ENCODE results near the gene OSBP2. TPM values are rescaled to one million over a fixed set of nuclear protein-coding genes. Genes with fewer than 3 reads are reported as not detected.

The OSBP2 gene
- total and polyA plus RNA-seq, 2 experiments from 2014 or later, result 2.1 to 2.9 TPM

DNA sequence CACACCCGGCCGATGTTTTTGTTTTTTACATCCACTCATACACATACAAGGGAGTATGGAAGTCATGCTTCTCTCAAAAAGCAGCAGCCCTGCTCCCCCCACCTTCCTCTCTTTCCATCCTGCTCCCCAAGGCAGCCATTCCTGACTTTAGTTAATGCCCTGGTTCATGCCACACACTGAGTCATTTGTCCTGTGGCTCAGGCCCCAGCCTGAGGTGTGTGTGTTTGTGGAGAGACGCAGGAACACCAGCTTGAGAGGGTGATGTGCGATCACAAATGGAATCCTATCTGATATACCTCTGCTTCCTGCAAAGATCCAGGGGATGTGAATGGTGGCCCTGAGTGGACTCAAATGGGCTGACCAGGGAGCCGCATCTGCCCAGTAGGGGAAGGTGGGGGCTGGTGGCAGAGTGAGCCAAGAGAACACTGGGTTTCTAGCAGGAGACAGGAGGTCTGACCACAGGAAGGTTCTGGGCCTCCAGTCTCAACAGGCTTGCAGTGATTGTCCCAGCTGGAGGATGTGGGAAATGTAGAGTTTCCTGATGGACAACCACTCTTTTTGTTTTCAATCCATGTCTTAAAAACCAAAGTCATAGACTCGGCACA is 86.7 kb downstream of the OSBP2 start:
- H3K27ac Mint-ChIP-seq, result no peak overlapping the region

More for the DNA sequence above, 86.7 kb downstream of the OSBP2 start:
- Histone ChIP-seq H3K9me2 (ENCODE audit: insufficient read depth) (no peaks in the 10 kb centered on the region), H2AFZ (no peak overlapping the region), H3F3A (replicated peaks; ENCODE audit: low read depth) (no peaks in the 10 kb centered on the region), H3K79me2 (replicated peaks; ENCODE audit: insufficient read depth) (no peaks in the 10 kb centered on the region), H4K20me1 (replicated peaks; ENCODE audit: insufficient read depth) (no peaks in the 10 kb centered on the region), H3K4me1 (ENCODE audit: insufficient read depth) (no peaks in the 10 kb centered on the region), H3K27me3 (ENCODE audit: insufficient read depth) (no peaks in the 10 kb centered on the region), H3K4me3 (no peak overlapping the region), H3K27ac (ENCODE audit: low read depth) (no peak overlapping the region), H3K4me2 (no peak overlapping the region), H3K36me3 (ENCODE audit: insufficient read depth) (no peaks in the 10 kb centered on the region)
- H3K9me3 Mint-ChIP-seq, result no peaks in the 10 kb centered on the region
- DNase-seq (ENCODE audit: low spot score), result no peak
- H3K4me3 Mint-ChIP-seq, result no peak overlapping the region
- no peak for TF ChIP-seq CREB1 (CRISPR knock-in tag; IDR thresholded peaks at IDR 0.05; ENCODE audit: low read depth)
- TF ChIP-seq ZNF114 (CRISPR knock-in tag; IDR thresholded peaks at IDR 0.05), result no peak
- TF ChIP-seq NANOG (IDR thresholded peaks at IDR 0.05; ENCODE audit: borderline replicate concordance), result no peak
- no peak for TF ChIP-seq STAT1 (IDR thresholded peaks at IDR 0.05; ENCODE audit: unreplicated experiment)
- no peak for TF ChIP-seq EZH2 (IDR thresholded peaks at IDR 0.05; ENCODE audit: low read depth, unreplicated experiment)
- TF ChIP-seq ZNF331 (CRISPR knock-in tag; IDR thresholded peaks at IDR 0.05; ENCODE audit: low read depth), result no peak
- TF ChIP-seq JUNB (IDR thresholded peaks at IDR 0.05; ENCODE audit: unreplicated experiment), result no peak
- no peak for TF ChIP-seq EZH2phosphoT487 (IDR thresholded peaks at IDR 0.05; ENCODE audit: unreplicated experiment)
- TF ChIP-seq, protein P1, sequence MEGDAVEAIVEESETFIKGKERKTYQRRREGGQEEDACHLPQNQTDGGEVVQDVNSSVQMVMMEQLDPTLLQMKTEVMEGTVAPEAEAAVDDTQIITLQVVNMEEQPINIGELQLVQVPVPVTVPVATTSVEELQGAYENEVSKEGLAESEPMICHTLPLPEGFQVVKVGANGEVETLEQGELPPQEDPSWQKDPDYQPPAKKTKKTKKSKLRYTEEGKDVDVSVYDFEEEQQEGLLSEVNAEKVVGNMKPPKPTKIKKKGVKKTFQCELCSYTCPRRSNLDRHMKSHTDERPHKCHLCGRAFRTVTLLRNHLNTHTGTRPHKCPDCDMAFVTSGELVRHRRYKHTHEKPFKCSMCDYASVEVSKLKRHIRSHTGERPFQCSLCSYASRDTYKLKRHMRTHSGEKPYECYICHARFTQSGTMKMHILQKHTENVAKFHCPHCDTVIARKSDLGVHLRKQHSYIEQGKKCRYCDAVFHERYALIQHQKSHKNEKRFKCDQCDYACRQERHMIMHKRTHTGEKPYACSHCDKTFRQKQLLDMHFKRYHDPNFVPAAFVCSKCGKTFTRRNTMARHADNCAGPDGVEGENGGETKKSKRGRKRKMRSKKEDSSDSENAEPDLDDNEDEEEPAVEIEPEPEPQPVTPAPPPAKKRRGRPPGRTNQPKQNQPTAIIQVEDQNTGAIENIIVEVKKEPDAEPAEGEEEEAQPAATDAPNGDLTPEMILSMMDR (conservative IDR thresholded peaks at IDR 0.05; ENCODE audit: low read depth in 2 of 2), result no peak
- TF ChIP-seq, protein P2, sequence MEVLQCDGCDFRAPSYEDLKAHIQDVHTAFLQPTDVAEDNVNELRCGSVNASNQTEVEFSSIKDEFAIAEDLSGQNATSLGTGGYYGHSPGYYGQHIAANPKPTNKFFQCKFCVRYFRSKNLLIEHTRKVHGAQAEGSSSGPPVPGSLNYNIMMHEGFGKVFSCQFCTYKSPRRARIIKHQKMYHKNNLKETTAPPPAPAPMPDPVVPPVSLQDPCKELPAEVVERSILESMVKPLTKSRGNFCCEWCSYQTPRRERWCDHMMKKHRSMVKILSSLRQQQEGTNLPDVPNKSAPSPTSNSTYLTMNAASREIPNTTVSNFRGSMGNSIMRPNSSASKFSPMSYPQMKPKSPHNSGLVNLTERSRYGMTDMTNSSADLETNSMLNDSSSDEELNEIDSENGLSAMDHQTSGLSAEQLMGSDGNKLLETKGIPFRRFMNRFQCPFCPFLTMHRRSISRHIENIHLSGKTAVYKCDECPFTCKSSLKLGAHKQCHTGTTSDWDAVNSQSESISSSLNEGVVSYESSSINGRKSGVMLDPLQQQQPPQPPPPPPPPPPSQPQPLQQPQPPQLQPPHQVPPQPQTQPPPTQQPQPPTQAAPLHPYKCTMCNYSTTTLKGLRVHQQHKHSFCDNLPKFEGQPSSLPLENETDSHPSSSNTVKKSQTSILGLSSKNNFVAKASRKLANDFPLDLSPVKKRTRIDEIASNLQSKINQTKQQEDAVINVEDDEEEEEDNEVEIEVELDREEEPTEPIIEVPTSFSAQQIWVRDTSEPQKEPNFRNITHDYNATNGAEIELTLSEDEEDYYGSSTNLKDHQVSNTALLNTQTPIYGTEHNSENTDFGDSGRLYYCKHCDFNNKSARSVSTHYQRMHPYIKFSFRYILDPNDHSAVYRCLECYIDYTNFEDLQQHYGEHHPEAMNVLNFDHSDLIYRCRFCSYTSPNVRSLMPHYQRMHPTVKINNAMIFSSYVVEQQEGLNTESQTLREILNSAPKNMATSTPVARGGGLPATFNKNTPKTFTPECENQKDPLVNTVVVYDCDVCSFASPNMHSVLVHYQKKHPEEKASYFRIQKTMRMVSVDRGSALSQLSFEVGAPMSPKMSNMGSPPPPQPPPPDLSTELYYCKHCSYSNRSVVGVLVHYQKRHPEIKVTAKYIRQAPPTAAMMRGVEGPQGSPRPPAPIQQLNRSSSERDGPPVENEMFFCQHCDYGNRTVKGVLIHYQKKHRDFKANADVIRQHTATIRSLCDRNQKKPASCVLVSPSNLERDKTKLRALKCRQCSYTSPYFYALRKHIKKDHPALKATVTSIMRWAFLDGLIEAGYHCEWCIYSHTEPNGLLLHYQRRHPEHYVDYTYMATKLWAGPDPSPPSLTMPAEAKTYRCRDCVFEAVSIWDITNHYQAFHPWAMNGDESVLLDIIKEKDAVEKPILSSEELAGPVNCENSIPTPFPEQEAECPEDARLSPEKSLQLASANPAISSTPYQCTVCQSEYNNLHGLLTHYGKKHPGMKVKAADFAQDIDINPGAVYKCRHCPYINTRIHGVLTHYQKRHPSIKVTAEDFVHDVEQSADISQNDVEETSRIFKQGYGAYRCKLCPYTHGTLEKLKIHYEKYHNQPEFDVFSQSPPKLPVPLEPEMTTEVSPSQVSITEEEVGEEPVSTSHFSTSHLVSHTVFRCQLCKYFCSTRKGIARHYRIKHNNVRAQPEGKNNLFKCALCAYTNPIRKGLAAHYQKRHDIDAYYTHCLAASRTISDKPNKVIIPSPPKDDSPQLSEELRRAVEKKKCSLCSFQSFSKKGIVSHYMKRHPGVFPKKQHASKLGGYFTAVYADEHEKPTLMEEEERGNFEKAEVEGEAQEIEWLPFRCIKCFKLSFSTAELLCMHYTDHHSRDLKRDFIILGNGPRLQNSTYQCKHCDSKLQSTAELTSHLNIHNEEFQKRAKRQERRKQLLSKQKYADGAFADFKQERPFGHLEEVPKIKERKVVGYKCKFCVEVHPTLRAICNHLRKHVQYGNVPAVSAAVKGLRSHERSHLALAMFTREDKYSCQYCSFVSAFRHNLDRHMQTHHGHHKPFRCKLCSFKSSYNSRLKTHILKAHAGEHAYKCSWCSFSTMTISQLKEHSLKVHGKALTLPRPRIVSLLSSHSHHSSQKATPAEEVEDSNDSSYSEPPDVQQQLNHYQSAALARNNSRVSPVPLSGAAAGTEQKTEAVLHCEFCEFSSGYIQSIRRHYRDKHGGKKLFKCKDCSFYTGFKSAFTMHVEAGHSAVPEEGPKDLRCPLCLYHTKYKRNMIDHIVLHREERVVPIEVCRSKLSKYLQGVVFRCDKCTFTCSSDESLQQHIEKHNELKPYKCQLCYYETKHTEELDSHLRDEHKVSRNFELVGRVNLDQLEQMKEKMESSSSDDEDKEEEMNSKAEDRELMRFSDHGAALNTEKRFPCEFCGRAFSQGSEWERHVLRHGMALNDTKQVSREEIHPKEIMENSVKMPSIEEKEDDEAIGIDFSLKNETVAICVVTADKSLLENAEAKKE (CRISPR knock-in tag; IDR thresholded peaks at IDR 0.05), result no peak
- TF ChIP-seq, protein P3, sequence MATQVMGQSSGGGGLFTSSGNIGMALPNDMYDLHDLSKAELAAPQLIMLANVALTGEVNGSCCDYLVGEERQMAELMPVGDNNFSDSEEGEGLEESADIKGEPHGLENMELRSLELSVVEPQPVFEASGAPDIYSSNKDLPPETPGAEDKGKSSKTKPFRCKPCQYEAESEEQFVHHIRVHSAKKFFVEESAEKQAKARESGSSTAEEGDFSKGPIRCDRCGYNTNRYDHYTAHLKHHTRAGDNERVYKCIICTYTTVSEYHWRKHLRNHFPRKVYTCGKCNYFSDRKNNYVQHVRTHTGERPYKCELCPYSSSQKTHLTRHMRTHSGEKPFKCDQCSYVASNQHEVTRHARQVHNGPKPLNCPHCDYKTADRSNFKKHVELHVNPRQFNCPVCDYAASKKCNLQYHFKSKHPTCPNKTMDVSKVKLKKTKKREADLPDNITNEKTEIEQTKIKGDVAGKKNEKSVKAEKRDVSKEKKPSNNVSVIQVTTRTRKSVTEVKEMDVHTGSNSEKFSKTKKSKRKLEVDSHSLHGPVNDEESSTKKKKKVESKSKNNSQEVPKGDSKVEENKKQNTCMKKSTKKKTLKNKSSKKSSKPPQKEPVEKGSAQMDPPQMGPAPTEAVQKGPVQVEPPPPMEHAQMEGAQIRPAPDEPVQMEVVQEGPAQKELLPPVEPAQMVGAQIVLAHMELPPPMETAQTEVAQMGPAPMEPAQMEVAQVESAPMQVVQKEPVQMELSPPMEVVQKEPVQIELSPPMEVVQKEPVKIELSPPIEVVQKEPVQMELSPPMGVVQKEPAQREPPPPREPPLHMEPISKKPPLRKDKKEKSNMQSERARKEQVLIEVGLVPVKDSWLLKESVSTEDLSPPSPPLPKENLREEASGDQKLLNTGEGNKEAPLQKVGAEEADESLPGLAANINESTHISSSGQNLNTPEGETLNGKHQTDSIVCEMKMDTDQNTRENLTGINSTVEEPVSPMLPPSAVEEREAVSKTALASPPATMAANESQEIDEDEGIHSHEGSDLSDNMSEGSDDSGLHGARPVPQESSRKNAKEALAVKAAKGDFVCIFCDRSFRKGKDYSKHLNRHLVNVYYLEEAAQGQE (IDR thresholded peaks at IDR 0.05; ENCODE audit: unreplicated experiment), result no peak
- no peak for TF ChIP-seq POLR2AphosphoS5 (IDR thresholded peaks at IDR 0.05; ENCODE audit: low read depth)
- TF ChIP-seq, protein P4, sequence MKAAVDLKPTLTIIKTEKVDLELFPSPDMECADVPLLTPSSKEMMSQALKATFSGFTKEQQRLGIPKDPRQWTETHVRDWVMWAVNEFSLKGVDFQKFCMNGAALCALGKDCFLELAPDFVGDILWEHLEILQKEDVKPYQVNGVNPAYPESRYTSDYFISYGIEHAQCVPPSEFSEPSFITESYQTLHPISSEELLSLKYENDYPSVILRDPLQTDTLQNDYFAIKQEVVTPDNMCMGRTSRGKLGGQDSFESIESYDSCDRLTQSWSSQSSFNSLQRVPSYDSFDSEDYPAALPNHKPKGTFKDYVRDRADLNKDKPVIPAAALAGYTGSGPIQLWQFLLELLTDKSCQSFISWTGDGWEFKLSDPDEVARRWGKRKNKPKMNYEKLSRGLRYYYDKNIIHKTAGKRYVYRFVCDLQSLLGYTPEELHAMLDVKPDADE (IDR thresholded peaks at IDR 0.05), result no peak
- ATAC-seq, result no peak
- peaks cover 4% of the 10 kb centered on the region for H3K27me3 Mint-ChIP-seq (ENCODE audit: insufficient read depth, low read depth, poor library complexity)
- H3K36me3 Mint-ChIP-seq (ENCODE audit: low read depth), result no peaks in the 10 kb centered on the region
- H3K4me1 Mint-ChIP-seq, result peaks cover 4% of the 10 kb centered on the region; the same call in 2 of the 3 replicates
